GM12878 (cell line): ENCODE measurements around the gene ZNF106.

Source experiments
- CTCF ChIP-seq, 3 experiments: IDR thresholded peaks in 2 of 3; conservative IDR thresholded peaks in 1 of 3; 2 replicates each; pipeline ENCODE4 v1.5.1; 2011; ENCODE audit warnings: low read depth in 3 of 3, low read length in 3 of 3, mild to moderate bottlenecking in 3 of 3, control low read depth in 2 of 3, moderate library complexity in 2 of 3, inconsistent platforms in 1 of 3, mixed read lengths in 1 of 3; ENCODE audit not compliant: control insufficient read depth in 2 of 3, insufficient read depth in 1 of 3; ENCODE audit errors: extremely low read depth in 1 of 3
- HDAC6 ChIP-seq: fragments of 200-600 bp; sonication (generic); IDR thresholded peaks from one replicate; pipeline ENCODE4 v1.8.0; 2017; ENCODE audit warnings: antibody characterized with exemption; ENCODE audit not compliant: unreplicated experiment

GRCh38 chr15:42373274-42373673, 117.7 kb downstream of the ZNF106 start:
- no peak for TF ChIP-seq HDAC6
- TF ChIP-seq CTCF (IDR thresholded peaks at IDR 0.05 in 2 of 3, conservative IDR thresholded peaks at IDR 0.05 in 1 of 3; ENCODE audit: control insufficient read depth in 2 of 3, extremely low read depth in 1 of 3, insufficient read depth in 1 of 3, low read depth in 3 of 3, low read length in 3 of 3): no peak
